Esophagus squamous epithelium (tissue), 4 donors: ENCODE results near the gene TAOK3.

ENCODE experiments used
- POLR2A ChIP-seq, 4 donors: fragments of 450-650 bp; IDR thresholded peaks; one replicate each; pipeline ENCODE4 v1.6.1; 2017; ENCODE audit warnings: antibody characterized with exemption in 4 of 4, mild to moderate bottlenecking in 4 of 4, moderate library complexity in 3 of 4
- TF ChIP-seq, protein P1 (sequence below), 6 experiments: fragments of 450-650 bp in 4 of 6; fragments of 200-600 bp in 2 of 6; sonication (generic) in 2 of 6; IDR thresholded peaks; one replicate each; pipeline ENCODE4 v1.5.1; 2016 to 2019; ENCODE audit warnings: antibody characterized with exemption in 6 of 6, mild to moderate bottlenecking in 4 of 6, moderate library complexity in 4 of 6

DNA sequence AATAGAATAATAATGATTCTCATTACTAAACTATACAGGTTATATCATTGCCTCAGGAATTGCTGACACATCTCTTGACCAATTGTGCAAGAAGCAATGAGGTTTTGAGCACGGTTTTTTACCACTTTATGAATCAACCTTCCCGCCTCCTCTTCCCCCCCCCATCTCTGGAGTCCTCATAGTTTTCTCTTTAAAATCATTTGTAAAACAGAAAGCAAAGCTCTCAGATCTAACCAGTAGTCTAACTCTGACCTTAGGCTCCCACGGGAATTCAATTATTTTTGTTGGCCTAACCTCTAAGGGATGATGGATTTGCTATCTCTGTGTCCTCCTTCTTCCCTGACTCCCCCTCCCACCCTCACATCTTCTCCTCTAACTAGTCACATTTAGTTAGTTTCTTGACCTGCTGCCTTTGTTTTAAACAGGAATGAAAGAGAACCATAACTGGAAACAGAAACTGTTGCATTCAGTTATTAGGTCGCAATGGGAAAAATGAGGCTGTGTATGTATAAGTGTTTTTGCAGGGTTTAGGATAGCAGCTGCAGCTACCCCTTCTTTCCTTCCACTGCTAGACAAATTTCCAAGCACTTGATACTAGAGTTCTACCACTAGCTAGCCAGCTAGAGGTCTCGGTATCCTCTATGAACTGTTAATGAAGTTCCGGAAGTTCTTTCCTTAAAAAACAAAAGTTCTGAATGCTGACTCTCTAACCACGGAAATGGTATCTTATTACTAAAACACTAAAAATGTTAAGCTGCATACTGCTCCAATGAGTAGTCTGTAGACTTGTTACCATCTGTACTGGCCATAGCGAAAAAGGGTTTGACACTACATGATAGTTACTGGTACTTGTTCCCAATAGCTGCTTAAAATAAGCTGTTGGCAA lies 65.4 kb downstream of the TAOK3 start:
- TF ChIP-seq, protein P1, sequence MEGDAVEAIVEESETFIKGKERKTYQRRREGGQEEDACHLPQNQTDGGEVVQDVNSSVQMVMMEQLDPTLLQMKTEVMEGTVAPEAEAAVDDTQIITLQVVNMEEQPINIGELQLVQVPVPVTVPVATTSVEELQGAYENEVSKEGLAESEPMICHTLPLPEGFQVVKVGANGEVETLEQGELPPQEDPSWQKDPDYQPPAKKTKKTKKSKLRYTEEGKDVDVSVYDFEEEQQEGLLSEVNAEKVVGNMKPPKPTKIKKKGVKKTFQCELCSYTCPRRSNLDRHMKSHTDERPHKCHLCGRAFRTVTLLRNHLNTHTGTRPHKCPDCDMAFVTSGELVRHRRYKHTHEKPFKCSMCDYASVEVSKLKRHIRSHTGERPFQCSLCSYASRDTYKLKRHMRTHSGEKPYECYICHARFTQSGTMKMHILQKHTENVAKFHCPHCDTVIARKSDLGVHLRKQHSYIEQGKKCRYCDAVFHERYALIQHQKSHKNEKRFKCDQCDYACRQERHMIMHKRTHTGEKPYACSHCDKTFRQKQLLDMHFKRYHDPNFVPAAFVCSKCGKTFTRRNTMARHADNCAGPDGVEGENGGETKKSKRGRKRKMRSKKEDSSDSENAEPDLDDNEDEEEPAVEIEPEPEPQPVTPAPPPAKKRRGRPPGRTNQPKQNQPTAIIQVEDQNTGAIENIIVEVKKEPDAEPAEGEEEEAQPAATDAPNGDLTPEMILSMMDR (IDR thresholded peaks at IDR 0.05), result no peak
- TF ChIP-seq POLR2A (IDR thresholded peaks at IDR 0.05), result no peak
